ENCODE results near the gene MRTO4. TPM values are rescaled to one million over a fixed set of nuclear protein-coding genes. Genes with fewer than 3 reads are reported as not detected.
"Not testable (repeated sequence)": the region's sequence is repeated elsewhere in the genome, so short reads cannot be mapped to it uniquely, and the experiment has no call there.

MRTO4 gene
- total RNA-seq, 1 experiment from 2014 or later, result 100 TPM

DNA sequence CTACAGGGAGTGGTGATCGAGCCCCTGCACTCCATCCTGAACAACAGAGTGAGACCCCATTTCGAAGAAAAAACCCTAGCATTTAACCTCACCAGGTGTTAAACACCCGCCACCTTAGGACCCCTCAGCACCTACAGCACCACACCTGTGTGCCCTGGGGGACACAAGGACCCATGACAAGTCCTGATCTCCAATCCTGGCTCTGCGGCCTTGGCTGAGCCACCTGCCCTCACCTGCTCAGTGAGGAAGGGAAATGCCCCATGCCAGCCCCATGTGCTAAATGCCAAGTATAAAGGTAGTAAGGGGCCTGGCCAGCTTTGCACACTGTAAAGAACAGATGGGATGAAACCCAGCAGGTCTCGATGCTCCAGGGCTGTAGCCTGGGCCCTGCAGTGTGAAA lies 11.1 kb downstream of the MRTO4 start:
- DNase-seq (ENCODE audit: low spot score), result no peak
- in situ Hi-C loops (cut with HindIII; ENCODE audit: low sequenced_read_pairs), result no loop called here

DNA sequence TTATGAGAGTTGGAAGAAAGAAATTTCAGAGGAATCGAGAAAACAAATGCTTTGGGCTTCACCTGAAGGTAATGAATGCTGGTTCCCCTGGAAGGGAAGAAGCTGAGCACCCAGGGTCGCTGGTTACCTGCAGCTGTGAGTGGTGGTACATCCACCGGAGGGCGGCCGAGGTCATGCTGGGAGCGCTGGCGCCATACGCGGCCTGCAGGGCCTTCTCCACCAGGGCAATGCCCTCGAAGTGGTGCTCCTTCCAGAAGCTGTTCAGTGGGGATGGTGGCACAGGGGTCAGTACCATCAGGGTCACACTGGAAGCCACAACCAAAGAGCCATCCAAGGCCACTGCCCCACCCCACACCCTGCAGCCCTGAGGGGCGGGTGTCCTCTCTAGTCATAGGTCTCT lies 16.8 kb downstream of the MRTO4 start:
- no peak for DNase-seq (ENCODE audit: low spot score)
- in situ Hi-C loops (cut with HindIII; ENCODE audit: low sequenced_read_pairs), result no loop called here

DNA sequence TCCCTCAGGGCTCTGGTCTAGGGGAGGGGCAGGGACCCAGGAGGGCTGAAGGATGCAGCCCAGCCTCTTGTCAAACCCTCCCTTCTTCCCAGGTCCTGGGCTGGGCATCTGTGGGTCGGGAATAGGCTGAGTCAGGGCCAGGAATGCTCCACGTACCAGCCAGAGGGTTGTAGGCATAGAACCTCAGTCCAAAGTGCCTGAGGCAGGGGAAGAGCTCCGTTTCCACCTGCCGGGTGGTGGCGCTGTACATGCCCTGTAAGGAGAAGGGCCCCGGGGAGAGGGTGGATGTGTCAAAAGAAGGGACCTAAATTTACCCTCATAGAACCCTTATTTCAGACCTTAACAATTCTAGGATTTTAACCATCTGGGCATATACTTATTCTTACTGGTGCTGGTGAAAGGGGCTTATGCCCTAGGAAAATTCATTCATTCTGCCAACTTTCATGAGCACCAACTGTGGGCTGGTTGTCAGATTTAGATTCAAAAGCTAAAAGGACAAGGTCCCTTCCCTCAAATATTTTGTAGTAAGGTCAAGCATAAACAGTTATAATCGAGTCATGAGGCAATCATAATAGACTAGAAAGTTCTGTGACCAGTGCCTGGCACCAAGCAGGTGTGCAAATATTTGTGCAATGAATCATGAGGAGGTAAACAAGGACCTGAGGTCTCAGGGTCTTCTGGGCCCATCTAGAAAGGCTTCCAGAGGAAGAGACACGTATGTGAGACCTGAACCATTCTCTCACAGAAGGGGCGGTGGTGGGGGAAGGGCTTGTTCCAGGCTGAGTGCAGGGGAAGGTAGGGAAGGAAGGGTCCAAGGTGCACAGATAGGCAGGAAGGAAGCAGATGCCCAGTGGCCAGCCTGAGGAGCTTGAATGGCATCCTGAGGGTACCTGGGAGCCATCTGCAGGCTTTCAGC lies 18.1 kb downstream of the MRTO4 start:
- in situ Hi-C loops (cut with HindIII; ENCODE audit: low sequenced_read_pairs); DNase-seq (ENCODE audit: low spot score): not testable (repeated sequence)

DNA sequence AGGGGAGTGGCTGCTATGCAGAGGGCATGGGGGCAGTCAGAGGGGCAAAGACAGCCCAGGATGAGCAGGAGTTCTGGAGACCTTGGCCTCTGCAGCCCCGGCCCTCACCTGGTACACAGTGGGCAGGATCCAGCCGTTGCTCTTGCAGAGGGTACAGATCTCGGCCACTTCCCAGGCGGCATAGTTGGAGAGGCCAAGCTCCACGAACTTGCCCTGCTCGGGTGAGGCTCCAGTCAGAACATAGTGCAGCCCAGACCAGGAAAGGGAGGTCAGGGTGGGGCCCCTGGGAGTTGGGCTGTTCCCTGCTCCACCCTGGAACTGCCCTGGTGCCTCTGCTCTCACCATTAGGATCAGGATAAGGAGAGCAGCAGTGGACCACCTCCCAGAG lies 18.7 kb downstream of the MRTO4 start:
- in situ Hi-C loops (cut with HindIII; ENCODE audit: low sequenced_read_pairs), result not testable (repeated sequence)

DNA sequence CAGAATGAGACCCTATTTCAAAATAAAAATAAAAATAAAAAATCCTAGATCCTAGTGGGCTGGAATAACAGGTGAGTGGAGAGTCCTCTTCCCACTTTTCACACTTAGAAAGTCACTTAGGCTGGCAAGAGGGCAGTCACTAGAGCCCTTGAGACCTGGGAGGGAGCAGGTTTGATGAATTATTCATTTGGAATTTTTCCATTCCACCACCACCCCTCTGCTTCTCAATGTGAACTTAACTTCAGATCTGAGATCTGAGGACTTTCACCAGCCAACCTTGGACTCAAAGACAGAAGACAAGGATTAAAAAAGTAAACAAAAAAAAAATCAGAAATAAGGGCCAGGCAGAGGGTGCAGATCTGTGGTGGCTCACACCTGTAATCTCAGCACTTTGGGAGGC lies 20.5 kb downstream of the MRTO4 start:
- in situ Hi-C loops (cut with HindIII; ENCODE audit: low sequenced_read_pairs), result no loop called here
- DNase-seq (ENCODE audit: low spot score), result no peak

More for the DNA sequence above, 18.7 kb downstream of the MRTO4 start:
- DNase-seq (ENCODE audit: low spot score), result not testable (repeated sequence)

DNA sequence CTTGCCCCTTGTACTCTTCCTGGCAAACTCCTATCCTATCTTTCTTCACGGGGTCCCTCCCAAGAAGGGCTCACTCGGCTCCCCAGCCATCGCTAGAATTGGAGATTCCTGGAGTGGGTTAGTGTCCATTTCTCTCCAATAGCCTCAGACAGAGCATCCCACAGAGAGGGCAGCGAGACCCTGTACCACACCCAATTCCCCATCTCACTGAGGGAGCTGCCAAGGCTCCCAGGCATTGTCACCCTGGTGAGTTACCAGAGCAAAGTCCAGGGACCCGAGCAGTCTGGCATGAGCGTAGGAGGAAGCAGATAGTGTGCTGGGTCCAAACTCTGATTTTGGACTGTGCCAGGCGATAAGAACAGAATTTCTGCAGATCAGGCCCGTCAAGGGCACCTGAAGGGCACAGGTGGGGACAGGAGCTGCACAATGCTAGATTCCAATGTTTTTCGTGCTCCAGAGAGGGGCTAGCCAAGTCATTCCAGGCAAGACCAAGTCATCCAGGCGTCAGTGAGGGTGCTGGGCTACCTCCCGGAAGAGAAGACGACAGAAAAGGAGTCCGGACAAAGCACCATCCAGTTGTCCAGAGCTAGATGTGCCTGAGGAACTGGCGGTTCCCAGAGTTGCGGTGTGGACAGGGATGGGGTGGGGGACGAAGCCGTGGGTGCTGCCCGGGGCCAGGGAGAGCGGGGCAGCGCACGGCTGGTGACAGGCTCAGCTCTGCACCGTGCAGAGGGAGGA lies 21.7 kb downstream of the MRTO4 start:
- in situ Hi-C loops (cut with HindIII; ENCODE audit: low sequenced_read_pairs), result no loop called here
- no peak for DNase-seq (ENCODE audit: low spot score)

DNA sequence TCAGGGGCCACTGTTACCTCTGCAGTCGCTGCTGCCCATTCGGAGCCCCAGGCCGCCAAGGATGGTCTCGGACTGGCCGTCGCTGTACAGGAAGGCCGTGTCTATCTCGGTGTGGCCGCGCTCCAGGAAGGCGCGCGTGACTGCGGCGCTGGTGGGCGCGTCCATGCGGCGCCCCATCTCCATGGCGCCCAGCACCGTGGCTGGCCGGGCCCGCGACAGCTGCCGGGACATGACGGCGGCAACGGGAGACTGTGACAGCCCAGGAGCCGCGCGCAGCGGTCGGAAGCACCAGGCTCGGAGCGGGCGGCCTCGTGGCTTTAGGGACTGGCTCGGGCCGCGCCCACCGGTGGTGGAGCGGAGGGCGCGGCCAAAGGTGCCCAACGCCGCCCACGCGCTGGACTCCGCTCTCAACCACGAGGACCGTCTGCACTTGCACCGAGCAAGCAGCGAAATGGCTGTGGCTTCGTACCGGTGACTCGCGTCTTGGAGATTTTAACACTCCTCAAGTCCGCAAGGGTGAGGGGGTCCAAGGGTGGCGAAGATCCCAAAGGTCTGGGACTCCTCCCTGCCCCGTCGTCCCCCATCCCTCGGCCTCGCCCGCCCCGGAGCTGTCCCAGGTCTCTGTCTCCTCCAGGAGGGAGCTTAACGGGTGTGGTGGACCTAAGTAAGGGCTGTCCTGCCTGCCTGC lies 22.4 kb downstream of the MRTO4 start:
- DNase-seq (ENCODE audit: low spot score); in situ Hi-C loops (cut with HindIII; ENCODE audit: low sequenced_read_pairs): not testable (repeated sequence)

DNA sequence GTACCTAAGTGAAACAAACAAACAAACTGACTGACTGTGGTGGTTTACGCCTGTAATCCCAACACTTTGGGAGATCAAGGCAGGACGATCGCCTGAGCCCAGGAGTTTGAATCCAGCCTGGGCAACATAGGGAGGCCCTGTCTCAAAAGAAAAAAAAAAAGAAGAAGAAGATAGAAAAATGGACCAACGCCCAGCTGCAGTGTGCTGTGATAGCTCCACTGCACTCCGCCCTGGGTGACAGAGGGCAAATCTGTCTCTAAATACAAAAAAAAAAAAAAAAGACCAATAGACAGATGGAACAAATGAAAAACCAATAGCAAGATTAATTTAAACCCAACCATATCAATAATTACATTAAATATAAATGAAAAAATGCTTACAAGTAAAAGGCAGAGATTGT lies 23.0 kb downstream of the MRTO4 start:
- in situ Hi-C loops (cut with HindIII; ENCODE audit: low sequenced_read_pairs), result no loop called here
- no peak for DNase-seq (ENCODE audit: low spot score)

DNA sequence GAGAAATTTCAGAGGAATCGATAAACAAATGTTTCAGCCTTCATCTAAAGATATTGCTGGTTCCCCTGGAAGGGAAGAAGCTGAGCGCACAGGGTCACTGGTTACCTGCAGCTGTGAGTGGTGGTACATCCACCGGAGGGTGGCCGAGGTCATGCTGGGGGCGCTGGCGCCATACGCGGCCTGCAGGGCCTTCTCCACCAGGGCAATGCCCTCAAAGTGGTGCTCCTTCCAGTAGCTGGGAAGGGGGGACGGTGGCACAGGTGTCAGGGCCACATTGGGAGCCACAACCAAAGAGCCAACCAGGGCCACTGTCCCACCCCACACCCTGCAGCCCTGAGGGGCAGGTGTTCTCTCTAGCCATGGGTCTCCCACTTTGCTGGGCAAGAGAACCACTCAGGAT lies 32.3 kb downstream of the MRTO4 start:
- DNase-seq (ENCODE audit: low spot score), result no peak
- in situ Hi-C loops (cut with HindIII; ENCODE audit: low sequenced_read_pairs), result no loop called here

DNA sequence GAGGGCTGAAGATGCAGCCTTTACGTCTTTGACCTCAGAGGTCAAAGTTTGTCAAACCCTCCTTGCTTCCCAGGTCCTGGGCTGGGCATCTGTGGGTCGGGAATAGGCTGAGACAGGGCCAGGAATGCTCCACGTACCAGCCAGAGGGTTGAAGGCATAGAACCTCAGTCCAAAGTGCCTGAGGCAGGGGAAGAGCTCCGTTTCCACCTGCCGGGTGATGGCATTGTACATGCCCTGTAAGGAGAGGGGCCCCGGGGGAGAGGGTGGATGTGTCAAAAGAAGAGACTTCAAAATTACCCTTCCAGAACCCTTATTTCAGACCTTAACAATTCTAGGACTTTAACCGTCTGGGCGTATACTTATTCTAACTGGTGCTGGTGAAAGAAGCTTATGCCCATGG lies 33.3 kb downstream of the MRTO4 start:
- in situ Hi-C loops (cut with HindIII; ENCODE audit: low sequenced_read_pairs), result no loop called here

DNA sequence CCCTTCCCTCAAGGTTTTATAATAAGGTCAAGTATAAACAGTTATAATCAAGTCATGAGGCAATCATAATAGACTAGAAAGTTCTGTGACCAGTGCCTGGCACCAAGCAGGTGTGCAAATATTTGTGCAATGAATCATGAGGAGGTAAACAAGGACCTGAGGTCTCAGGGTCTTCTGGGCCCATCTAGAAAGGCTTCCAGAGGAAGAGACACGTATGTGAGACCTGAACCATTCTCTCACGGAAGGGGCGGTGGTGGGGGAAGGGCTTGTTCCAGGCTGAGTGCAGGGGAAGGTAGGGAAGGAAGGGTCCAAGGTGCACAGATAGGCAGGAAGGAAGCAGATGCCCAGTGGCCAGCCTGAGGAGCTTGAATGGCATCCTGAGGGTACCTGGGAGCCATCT lies 33.8 kb downstream of the MRTO4 start:
- in situ Hi-C loops (cut with HindIII; ENCODE audit: low sequenced_read_pairs); DNase-seq (ENCODE audit: low spot score): not testable (repeated sequence)

More for the DNA sequence above, 33.3 kb downstream of the MRTO4 start:
- DNase-seq (ENCODE audit: low spot score), result no peak

DNA sequence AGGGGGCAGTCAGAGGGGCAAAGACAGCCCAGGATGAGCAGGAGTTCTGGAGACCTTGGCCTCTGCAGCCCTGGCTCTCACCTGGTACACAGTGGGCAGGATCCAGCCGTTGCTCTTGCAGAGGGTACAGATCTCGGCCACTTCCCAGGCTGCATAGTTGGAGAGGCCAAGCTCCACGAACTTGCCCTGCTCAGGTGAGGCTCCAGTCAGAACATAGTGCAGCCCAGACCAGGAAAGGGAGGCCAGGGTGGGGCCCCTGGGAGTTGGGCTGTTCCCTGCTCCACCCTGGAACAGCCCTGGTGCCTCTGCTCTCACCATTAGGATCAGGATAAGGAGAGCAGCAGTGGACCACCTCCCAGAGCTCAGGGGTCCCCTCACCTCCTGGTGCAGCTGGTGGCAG lies 34.2 kb downstream of the MRTO4 start:
- DNase-seq (ENCODE audit: low spot score); in situ Hi-C loops (cut with HindIII; ENCODE audit: low sequenced_read_pairs): not testable (repeated sequence)

DNA sequence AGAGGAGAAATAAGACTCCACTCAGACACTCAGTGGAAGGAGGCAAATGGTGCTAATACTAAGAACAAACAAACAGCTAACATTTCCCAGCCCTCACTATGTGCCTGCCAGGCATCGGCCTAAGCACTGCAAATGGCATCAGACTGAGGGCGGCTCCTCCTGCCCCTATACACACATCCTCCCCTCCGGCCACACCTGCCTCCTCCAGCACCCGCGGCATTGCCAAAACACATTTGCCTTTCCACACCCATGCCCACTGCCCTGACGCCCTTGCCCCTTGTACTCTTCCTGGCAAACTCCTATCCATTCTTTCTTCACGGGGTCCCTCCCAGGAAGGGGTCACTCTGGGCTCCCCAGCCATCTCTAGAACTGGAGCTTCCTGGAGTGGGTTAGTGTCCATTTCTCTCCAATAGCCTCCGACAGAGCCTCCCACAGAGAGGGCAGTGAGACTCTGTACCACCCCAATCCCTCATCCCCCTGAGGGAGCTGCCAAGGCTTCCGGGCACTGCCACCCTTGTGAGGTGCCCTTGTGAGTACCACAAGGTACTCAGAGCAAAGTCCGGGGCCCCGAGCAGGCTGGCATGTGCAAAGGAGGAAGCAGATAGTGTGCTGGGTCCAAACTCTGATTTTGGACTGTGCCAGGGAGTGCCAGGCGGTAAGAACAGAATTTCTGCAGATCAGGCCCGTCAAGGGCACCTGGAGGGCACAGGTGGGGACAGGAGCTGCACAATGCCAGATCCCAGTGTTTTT lies 36.0 kb downstream of the MRTO4 start:
- no peak for DNase-seq (ENCODE audit: low spot score)
- in situ Hi-C loops (cut with HindIII; ENCODE audit: low sequenced_read_pairs), result no loop called here

DNA sequence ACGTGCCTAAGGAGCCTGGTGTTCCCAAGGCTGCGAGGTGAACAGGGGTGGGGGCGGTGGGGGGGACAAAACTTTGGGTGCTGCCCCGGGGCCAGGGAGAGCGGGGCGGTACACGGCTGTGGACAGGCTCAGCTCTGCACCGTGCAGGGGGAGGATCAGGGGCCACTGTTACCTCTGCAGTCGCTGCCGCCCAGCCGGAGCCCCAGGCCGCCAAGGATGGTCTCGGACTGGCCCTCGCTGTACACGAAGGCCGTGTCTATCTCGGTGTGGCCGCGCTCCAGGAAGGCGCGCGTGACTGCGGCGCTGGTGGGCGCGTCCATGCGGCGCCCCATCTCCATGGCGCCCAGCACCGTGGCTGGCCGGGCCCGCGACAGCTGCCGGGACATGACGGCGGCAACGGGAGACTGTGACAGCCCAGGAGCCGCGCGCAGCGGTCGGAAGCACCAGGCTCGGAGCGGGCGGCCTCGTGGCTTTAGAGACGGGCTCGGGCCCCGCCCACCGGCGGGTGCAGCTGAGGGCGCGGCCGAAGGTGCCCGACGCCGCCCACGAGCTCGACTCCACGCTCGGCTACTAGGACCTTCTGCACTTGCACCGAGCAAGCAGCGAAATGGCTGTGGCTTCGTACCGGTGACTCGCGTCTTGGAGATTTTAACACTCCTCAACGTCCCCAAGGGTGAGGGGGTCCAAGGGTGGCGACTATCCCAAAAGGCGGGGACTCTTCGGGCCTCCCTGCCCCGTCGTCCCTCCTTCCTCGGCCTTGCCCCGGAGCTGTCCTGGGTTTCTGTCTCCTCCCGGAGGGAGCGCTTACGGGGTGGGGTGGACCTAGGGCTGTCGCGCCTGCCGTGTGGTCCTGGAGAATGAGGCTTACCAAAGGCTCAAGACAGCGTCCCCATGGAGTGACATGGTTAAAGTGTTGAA lies 37.0 kb downstream of the MRTO4 start, which contains the start of gene AKR7A3:
Gene AKR7A3, minus strand, starts transcription at position 447 of the 918 bp plus-strand sequence. Its CDS starts 61 bp downstream, at position 386.
- in situ Hi-C loops (cut with HindIII; ENCODE audit: low sequenced_read_pairs), result not testable (repeated sequence)
- DNase-seq (ENCODE audit: low spot score), result peak; percentile 21

DNA sequence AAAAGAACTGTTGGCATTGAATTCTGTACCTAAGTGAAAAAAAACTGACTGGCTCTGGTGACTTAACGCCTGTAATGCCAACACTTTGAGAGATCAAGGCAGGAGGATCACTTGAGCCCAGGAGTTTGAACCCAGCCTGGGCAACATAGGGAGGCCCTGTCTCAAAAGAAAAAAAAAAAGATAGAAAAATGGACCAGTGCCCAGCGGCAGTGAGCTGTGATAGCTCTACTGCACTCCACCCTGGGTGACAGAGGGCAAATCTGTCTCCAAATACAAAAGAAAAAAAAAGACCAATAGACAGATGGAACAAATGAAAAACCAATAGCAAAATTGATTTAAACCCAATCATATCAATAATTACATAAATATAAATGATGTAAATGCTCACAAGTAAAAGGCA lies 37.6 kb downstream of the MRTO4 start:
- DNase-seq (ENCODE audit: low spot score), result no peak
- in situ Hi-C loops (cut with HindIII; ENCODE audit: low sequenced_read_pairs), result no loop called here

DNA sequence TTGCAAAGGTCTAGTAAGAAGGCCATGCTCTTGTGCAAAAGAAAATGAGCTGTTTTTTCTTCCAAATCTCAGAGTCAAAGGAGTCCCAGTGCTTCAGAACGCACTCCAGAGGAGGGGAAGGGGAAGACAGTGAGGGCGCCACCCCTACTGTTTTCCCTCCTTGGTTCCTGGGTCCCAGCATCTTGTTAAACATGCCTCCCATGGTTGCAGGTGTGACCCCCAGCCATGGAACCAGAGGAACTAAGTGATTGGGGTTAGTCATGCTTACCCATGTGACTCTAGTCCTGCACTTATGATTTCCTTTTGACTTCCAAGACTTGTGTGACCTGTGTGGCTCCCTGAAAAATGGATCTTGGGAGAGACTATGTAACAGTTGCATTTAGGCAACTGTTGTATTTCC lies 43.0 kb downstream of the MRTO4 start:
- in situ Hi-C loops (cut with HindIII; ENCODE audit: low sequenced_read_pairs), result no loop called here
- DNase-seq (ENCODE audit: low spot score), result no peak

DNA sequence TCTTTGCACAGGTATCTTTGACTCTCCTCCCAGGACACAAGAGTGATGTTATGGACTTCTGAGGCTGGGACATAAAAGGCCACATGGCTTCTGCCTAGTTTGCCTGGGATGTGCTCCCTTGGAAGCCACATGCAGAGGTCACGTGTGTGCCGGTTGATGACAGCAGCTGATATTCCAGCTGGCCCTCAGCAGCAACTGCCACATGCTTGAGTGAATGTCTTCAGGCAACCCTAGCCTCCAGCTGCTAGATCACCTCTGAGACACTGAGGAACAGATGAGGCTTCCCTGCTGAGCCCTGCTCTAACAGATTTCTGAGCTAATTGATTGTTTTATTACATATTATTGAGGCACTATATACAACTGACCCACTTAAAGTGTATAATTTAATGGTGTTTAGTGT lies 48.6 kb downstream of the MRTO4 start:
- no peak for DNase-seq (ENCODE audit: low spot score)
- in situ Hi-C loops (cut with HindIII; ENCODE audit: low sequenced_read_pairs), result no loop called here

DNA sequence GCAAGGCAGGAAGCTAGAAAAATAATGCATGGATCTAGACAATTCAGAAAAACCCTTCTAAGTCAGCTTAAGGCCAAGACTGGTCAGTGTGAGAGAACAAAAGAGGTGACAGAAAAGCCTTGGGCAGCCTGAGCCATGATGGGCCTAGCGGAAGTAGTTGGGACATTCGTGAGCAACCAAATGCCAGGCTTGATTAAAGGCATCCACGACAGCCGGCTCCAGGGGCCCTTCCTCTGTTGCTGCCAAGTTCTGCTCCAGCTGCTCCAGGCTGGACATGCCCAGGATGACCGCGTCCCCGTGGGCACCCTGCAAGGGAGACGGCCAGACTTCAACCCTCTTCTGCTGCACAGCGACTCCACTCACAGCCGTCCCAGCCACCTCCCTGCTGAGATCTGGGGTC lies 52.5 kb downstream of the MRTO4 start:
- in situ Hi-C loops (cut with HindIII; ENCODE audit: low sequenced_read_pairs), result not testable (repeated sequence)

More for the DNA sequence above, 52.5 kb downstream of the MRTO4 start:
- DNase-seq (ENCODE audit: low spot score), result not testable (repeated sequence)

Data from G401 (cell line).